KMS-11 (cell line): ENCODE results near the gene PC.
"Not testable (repeated sequence)": the region's sequence is repeated elsewhere in the genome, so short reads cannot be mapped to it uniquely, and the experiment has no call there.

ENCODE experiments used
- H2AFZ ChIP-seq: fragments of 200-600 bp; sonication (generic); 2 replicates; pipeline ENCODE4 v1.6.1; 2016; ENCODE audit warnings: antibody characterized with exemption, mixed run types, low read depth
- H3K27ac ChIP-seq: fragments of 200-600 bp; sonication (generic); 2 replicates; pipeline ENCODE4 v1.6.1; 2016; ENCODE audit warnings: mild to moderate bottlenecking, mixed run types
- H3K27me3 ChIP-seq: fragments of 200-600 bp; sonication (generic); 2 replicates; pipeline ENCODE4 v1.6.1; 2017; ENCODE audit warnings: mild to moderate bottlenecking, low read depth, mixed run types, moderate library complexity; ENCODE audit not compliant: insufficient read depth
- H3K36me3 ChIP-seq: fragments of 200-600 bp; sonication (generic); 2 replicates; pipeline ENCODE4 v1.6.1; 2017; ENCODE audit warnings: mild to moderate bottlenecking, mixed run types; ENCODE audit not compliant: insufficient read depth
- H3K4me1 ChIP-seq: fragments of 200-600 bp; sonication (generic); 2 replicates; pipeline ENCODE4 v1.6.1; 2016; ENCODE audit warnings: mild to moderate bottlenecking, low read depth, mixed run types; ENCODE audit not compliant: poor library complexity, severe bottlenecking
- H3K4me2 ChIP-seq: fragments of 200-600 bp; sonication (generic); 2 replicates; pipeline ENCODE4 v1.7.0; 2016; ENCODE audit warnings: mild to moderate bottlenecking, mixed run types
- H3K4me3 ChIP-seq: fragments of 200-600 bp; sonication (generic); IDR thresholded peaks from 2 replicates; pipeline ENCODE4 v1.6.1; 2017; ENCODE audit warnings: low read depth, low read length, mixed read lengths; ENCODE audit not compliant: insufficient read depth
- H3K79me2 ChIP-seq: fragments of 200-600 bp; sonication (generic); 2 replicates; pipeline ENCODE4 v1.6.1; 2016; ENCODE audit warnings: low read depth, mixed run types; ENCODE audit not compliant: insufficient read depth
- H3K9ac ChIP-seq: fragments of 200-600 bp; sonication (generic); 2 replicates; pipeline ENCODE4 v1.6.1; 2016; ENCODE audit warnings: mild to moderate bottlenecking, mixed run types
- H4K20me1 ChIP-seq: fragments of 200-600 bp; sonication (generic); 2 replicates; pipeline ENCODE4 v1.6.1; 2016; ENCODE audit warnings: mild to moderate bottlenecking, mixed run types; ENCODE audit not compliant: insufficient read depth
- CTCF ChIP-seq: fragments of 200-600 bp; sonication (generic); conservative IDR thresholded peaks from 2 replicates; pipeline ENCODE4 v1.6.1; 2017; ENCODE audit warnings: low read depth, mild to moderate bottlenecking, antibody characterized with exemption, low read length, moderate library complexity, mixed read lengths

Gene PC

GRCh38 chr11:66800720-66801428 lies 157.3 kb downstream of the PC start:
- H3K27ac ChIP-seq: no peak overlapping the region
- H3K4me2 ChIP-seq: no peak overlapping the region
- no peak overlapping the region for H3K9ac ChIP-seq
- no peaks in the 10 kb centered on the region for H3K36me3 ChIP-seq
- H3K4me3 ChIP-seq: no peak overlapping the region
- no peak for TF ChIP-seq CTCF
- no peaks in the 10 kb centered on the region for H4K20me1 ChIP-seq
- H3K79me2 ChIP-seq: no peaks in the 10 kb centered on the region
- H2AFZ ChIP-seq: no peak overlapping the region
- no peaks in the 10 kb centered on the region for H3K4me1 ChIP-seq
- no peaks in the 10 kb centered on the region for H3K27me3 ChIP-seq

GRCh38 chr11:66799815-66800214 lies 158.4 kb downstream of the PC start:
- not testable (repeated sequence) for H3K4me3 ChIP-seq, H3K9ac ChIP-seq, H3K4me2 ChIP-seq

More at GRCh38 chr11:66799815-66800214, 158.4 kb downstream of the PC start:
- H3K36me3 ChIP-seq, H3K27me3 ChIP-seq, H3K79me2 ChIP-seq, H3K4me1 ChIP-seq, H4K20me1 ChIP-seq, H3K27ac ChIP-seq, H2AFZ ChIP-seq: not testable (repeated sequence)
